Measurements from ENCODE around the gene ITPKB. TPM values are rescaled to one million over a fixed set of nuclear protein-coding genes. Genes with fewer than 3 reads are reported as not detected.

The ITPKB gene
- total RNA-seq, 1 experiment from 2014 or later = 17.7 TPM

DNA sequence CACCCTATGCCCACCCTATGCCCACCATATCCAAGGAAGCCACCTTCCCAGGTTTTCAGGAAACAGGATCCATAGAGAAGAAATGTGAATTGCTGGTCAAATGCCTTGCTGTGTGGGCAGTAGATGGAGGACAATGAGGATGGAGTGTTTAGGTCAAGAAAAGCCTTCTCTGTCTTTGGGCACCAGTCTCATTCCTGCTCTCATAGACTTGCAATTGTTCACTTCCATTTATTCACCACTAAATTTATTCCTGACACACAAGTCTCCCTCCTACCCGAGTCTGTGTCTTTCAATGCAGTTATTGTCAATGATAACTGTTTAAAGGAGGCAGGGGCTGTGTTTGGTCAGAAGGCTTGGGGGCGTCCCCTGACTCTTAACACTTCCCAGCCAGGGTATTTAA lies 48.0 kb upstream of the ITPKB start:
- H3K9me2 ChIP-seq (replicated peaks; ENCODE audit: low read length) = no peaks in the 10 kb centered on the region
- ATAC-seq = no peak

DNA sequence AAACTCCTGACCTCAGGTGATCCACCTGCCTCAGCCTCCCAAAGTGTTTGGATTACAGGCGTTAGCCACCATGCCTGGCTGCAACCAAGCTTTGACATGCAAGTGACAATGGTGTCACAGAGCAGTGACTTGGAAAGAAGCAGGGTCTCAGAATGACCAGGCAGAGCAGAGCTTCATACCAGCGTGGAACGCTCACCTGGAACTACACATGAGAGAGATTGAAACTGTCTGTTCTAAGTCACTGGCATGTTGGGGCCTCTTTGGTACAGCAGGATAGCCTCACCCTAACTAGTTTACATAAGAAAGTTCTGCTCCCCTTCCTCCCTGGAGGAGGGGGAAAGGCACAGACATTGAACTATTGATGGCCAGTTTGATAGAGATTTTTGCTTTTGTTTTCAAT lies 47.5 kb upstream of the ITPKB start:
- DNase-seq (no peak), ATAC-seq (no peak)
- ChIA-PET CTCF (no interaction called here), POLR2A (ENCODE audit: unreplicated experiment) (no interaction called here)
- H3K4me2 ChIP-seq (ENCODE audit: low read length) = no peak overlapping the region
- no peaks in the 10 kb centered on the region for H3K9me3 ChIP-seq (ENCODE audit: low read length)
- peaks cover 18% of the 10 kb centered on the region for H3K4me1 ChIP-seq (ENCODE audit: insufficient read depth, low read length)
- no peaks in the 10 kb centered on the region for H3K79me2 ChIP-seq (ENCODE audit: low read length)
- H3K27me3 ChIP-seq (ENCODE audit: low read length) = no peaks in the 10 kb centered on the region
- H3K36me3 ChIP-seq (ENCODE audit: low read depth, low read length) = no peaks in the 10 kb centered on the region
- BruUV-seq (replicated peaks) = no TSS peak
- no peak overlapping the region for H2AFZ ChIP-seq (ENCODE audit: low read length)
- H3K4me3 ChIP-seq (ENCODE audit: low read length) = no peak overlapping the region
- H3K9ac ChIP-seq (ENCODE audit: low read length) = no peak overlapping the region
- H4K20me1 ChIP-seq (ENCODE audit: low read length) = no peaks in the 10 kb centered on the region
- H3F3A ChIP-seq (ENCODE audit: low read length, unreplicated experiment) = no peaks in the 10 kb centered on the region
- no peak for TF ChIP-seq EZH2phosphoT487 (IDR thresholded peaks at IDR 0.05; ENCODE audit: borderline replicate concordance, low read length)
- TF ChIP-seq, protein P1, sequence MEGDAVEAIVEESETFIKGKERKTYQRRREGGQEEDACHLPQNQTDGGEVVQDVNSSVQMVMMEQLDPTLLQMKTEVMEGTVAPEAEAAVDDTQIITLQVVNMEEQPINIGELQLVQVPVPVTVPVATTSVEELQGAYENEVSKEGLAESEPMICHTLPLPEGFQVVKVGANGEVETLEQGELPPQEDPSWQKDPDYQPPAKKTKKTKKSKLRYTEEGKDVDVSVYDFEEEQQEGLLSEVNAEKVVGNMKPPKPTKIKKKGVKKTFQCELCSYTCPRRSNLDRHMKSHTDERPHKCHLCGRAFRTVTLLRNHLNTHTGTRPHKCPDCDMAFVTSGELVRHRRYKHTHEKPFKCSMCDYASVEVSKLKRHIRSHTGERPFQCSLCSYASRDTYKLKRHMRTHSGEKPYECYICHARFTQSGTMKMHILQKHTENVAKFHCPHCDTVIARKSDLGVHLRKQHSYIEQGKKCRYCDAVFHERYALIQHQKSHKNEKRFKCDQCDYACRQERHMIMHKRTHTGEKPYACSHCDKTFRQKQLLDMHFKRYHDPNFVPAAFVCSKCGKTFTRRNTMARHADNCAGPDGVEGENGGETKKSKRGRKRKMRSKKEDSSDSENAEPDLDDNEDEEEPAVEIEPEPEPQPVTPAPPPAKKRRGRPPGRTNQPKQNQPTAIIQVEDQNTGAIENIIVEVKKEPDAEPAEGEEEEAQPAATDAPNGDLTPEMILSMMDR (conservative IDR thresholded peaks at IDR 0.05; ENCODE audit: low read depth, low read length) = no peak
- TF ChIP-seq EZH2 (IDR thresholded peaks at IDR 0.05; ENCODE audit: low read length, unreplicated experiment) = no peak
- intact Hi-C loops (cut with micrococcal nuclease) = no loop called here
- no peak overlapping the region for H3K27ac ChIP-seq (ENCODE audit: low read length)
- no peaks in the 10 kb centered on the region for H3K9me2 ChIP-seq (replicated peaks; ENCODE audit: low read length)

More for the DNA sequence above, 48.0 kb upstream of the ITPKB start:
- Histone ChIP-seq H2AFZ (ENCODE audit: low read length) (no peak overlapping the region), H3F3A (ENCODE audit: low read length, unreplicated experiment) (no peaks in the 10 kb centered on the region), H4K20me1 (ENCODE audit: low read length) (no peaks in the 10 kb centered on the region), H3K9ac (ENCODE audit: low read length) (no peak overlapping the region), H3K27me3 (ENCODE audit: low read length) (no peaks in the 10 kb centered on the region), H3K4me3 (ENCODE audit: low read length) (no peak overlapping the region), H3K4me1 (ENCODE audit: insufficient read depth, low read length) (peaks cover 18% of the 10 kb centered on the region), H3K79me2 (ENCODE audit: low read length) (no peaks in the 10 kb centered on the region), H3K4me2 (ENCODE audit: low read length) (no peak overlapping the region), H3K27ac (ENCODE audit: low read length) (no peak overlapping the region), H3K36me3 (ENCODE audit: low read depth, low read length) (no peaks in the 10 kb centered on the region), H3K9me3 (ENCODE audit: low read length) (no peaks in the 10 kb centered on the region)
- no peak for DNase-seq
- ChIA-PET POLR2A (ENCODE audit: unreplicated experiment) (no interaction called here), CTCF (no interaction called here)
- BruUV-seq (replicated peaks) = no TSS peak
- intact Hi-C loops (cut with micrococcal nuclease) = no loop called here
- TF ChIP-seq, protein P1 (conservative IDR thresholded peaks at IDR 0.05; ENCODE audit: low read depth, low read length) = no peak
- TF ChIP-seq EZH2 (IDR thresholded peaks at IDR 0.05; ENCODE audit: low read length, unreplicated experiment) = no peak
- no peak for TF ChIP-seq EZH2phosphoT487 (IDR thresholded peaks at IDR 0.05; ENCODE audit: borderline replicate concordance, low read length)

DNA sequence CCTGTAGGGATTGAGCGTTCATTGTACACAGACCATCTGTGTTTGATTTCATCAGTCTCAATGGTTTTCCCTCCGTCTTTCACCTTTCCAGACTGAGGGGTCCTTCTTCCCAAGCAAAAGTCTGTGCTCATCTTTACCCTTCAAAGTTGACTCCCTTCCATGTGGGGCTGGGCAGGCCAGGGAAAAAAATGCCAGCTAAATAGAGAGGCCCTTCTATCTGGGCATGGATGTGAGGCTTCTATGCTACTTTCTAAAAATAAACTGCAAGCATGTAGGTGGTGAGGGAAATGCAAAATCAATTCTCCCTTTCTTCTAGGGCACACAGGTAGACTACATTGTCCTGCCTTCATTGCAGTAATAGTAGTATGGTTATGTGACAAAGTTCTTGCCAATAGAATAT lies 46.7 kb upstream of the ITPKB start:
- ChIA-PET CTCF (no interaction called here), POLR2A (ENCODE audit: unreplicated experiment) (interaction anchor here (0.6 kb wide), 1 partner anchor 380 kb away, joined by 26 read pairs; no protein-coding TSS in a partner anchor)
- no peaks in the 10 kb centered on the region for H3K9me2 ChIP-seq (replicated peaks; ENCODE audit: low read length)
- DNase-seq = no peak
- H3K79me2 ChIP-seq (ENCODE audit: low read length) = no peaks in the 10 kb centered on the region
- BruUV-seq (replicated peaks) = no TSS peak
- H2AFZ ChIP-seq (ENCODE audit: low read length) = no peak overlapping the region
- H3K27me3 ChIP-seq (ENCODE audit: low read length) = no peaks in the 10 kb centered on the region
- intact Hi-C loops (cut with micrococcal nuclease) = loop anchor here (2.0 kb wide), 1 partner anchor 47 kb away; the partner anchor contains the start of gene ITPKB
- no peak overlapping the region for H3K4me3 ChIP-seq (ENCODE audit: low read length)
- H3K9ac ChIP-seq (ENCODE audit: low read length) = no peak overlapping the region
- no peak overlapping the region for H3K4me2 ChIP-seq (ENCODE audit: low read length)
- ATAC-seq = no peak
- no peak for TF ChIP-seq EZH2 (IDR thresholded peaks at IDR 0.05; ENCODE audit: low read length, unreplicated experiment)
- no peak for TF ChIP-seq EZH2phosphoT487 (IDR thresholded peaks at IDR 0.05; ENCODE audit: borderline replicate concordance, low read length)
- TF ChIP-seq, protein P1 (conservative IDR thresholded peaks at IDR 0.05; ENCODE audit: low read depth, low read length) = no peak
- no peaks in the 10 kb centered on the region for H3K36me3 ChIP-seq (ENCODE audit: low read depth, low read length)
- no peaks in the 10 kb centered on the region for H3K9me3 ChIP-seq (ENCODE audit: low read length)
- no peaks in the 10 kb centered on the region for H3F3A ChIP-seq (ENCODE audit: low read length, unreplicated experiment)
- H3K4me1 ChIP-seq (ENCODE audit: insufficient read depth, low read length) = peaks cover 18% of the 10 kb centered on the region
- no peaks in the 10 kb centered on the region for H4K20me1 ChIP-seq (ENCODE audit: low read length)
- H3K27ac ChIP-seq (ENCODE audit: low read length) = no peak overlapping the region

Measured in PC-3 (cell line).